Thymus (tissue), 14 donors: Measurements from ENCODE around the gene NTRK3. TPM values are rescaled to one million over a fixed set of nuclear protein-coding genes. Genes with fewer than 3 reads are reported as not detected.
A peak's percentile ranks its signal among the peaks of the same experiment; 100 is the strongest.

ENCODE experiments used
- DNase-seq, 9 donors: peaks; one replicate each; pipeline ENCODE4 v3.0.0-alpha.2; 2013; ENCODE audit warnings: low spot score in 9 of 9, low read depth in 6 of 9, missing footprints in 1 of 9
- H3K27ac ChIP-seq, 2 donors: one replicate each; pipeline ENCODE4 v1.5.1; 2013; ENCODE audit warnings: control low read depth in 1 of 2, low read depth in 1 of 2, low read length in 1 of 2, mild to moderate bottlenecking in 1 of 2, moderate library complexity in 1 of 2
- H3K27me3 ChIP-seq, 2 donors: one replicate each; pipeline ENCODE4 v1.5.1; 2013; ENCODE audit warnings: low read length in 1 of 2; ENCODE audit not compliant: control insufficient read depth in 2 of 2, insufficient read depth in 1 of 2
- H3K36me3 ChIP-seq, 2 donors: one replicate each; pipeline ENCODE4 v1.5.1; 2013; ENCODE audit warnings: low read length in 1 of 2, mild to moderate bottlenecking in 1 of 2, moderate library complexity in 1 of 2; ENCODE audit not compliant: control insufficient read depth in 2 of 2, insufficient read depth in 2 of 2
- H3K4me1 ChIP-seq, 2 donors: one replicate each; pipeline ENCODE4 v1.5.1; 2013; ENCODE audit warnings: low read length in 2 of 2; ENCODE audit not compliant: control insufficient read depth in 2 of 2, insufficient read depth in 2 of 2
- H3K4me3 ChIP-seq, 2 donors: one replicate each; pipeline ENCODE4 v1.5.1; 2013; ENCODE audit warnings: low read length in 2 of 2, control low read depth in 1 of 2, mild to moderate bottlenecking in 1 of 2
- H3K9me3 ChIP-seq, 2 donors: one replicate each; pipeline ENCODE4 v1.5.1; 2013; ENCODE audit warnings: low read length in 1 of 2, mild to moderate bottlenecking in 1 of 2; ENCODE audit not compliant: control insufficient read depth in 2 of 2, insufficient read depth in 1 of 2
- WGBS: extraction: QIAGEN DNeasy Blood & Tissue Kit; methylation state at CpG from one replicate; pipeline ENCODE4 v1.1.7; 2013; 5-methylcytosine and 5-hydroxymethylcytosine counted together
- long read RNA-seq, 10 donors: transcript quantifications; one replicate each; lab custom pipeline, GENCODE V29; 2026
- polyA plus RNA-seq: library from polyadenylated mRNA; stranded (reverse); fragments of 200-250 nt; gene quantifications from one replicate; pipeline ENCODE4 v1.2.3, GENCODE V29; 2013
- total RNA-seq: library from RNA; stranded (reverse); fragments of 120-200 nt; gene quantifications from one replicate; pipeline ENCODE4 v1.2.4, GENCODE V29; 2013
- donor health status: healthy.

Gene NTRK3
- 0.57 TPM for total RNA-seq
- polyA plus RNA-seq = 5.8 TPM
- long read RNA-seq, donor 1 = 0 reads
- long read RNA-seq, donor 2 = 0 reads
- long read RNA-seq, donor 3 = 0 reads
- long read RNA-seq, donor 4 = 0 reads
- long read RNA-seq, donor 5 = 0 reads
- long read RNA-seq, donor 6 = 0 reads
- long read RNA-seq, donor 7 = 0 reads
- long read RNA-seq, donor 8 = 0 reads
- long read RNA-seq, donor 9 = 0 reads
- long read RNA-seq, donor 10 = 0 reads

DNA sequence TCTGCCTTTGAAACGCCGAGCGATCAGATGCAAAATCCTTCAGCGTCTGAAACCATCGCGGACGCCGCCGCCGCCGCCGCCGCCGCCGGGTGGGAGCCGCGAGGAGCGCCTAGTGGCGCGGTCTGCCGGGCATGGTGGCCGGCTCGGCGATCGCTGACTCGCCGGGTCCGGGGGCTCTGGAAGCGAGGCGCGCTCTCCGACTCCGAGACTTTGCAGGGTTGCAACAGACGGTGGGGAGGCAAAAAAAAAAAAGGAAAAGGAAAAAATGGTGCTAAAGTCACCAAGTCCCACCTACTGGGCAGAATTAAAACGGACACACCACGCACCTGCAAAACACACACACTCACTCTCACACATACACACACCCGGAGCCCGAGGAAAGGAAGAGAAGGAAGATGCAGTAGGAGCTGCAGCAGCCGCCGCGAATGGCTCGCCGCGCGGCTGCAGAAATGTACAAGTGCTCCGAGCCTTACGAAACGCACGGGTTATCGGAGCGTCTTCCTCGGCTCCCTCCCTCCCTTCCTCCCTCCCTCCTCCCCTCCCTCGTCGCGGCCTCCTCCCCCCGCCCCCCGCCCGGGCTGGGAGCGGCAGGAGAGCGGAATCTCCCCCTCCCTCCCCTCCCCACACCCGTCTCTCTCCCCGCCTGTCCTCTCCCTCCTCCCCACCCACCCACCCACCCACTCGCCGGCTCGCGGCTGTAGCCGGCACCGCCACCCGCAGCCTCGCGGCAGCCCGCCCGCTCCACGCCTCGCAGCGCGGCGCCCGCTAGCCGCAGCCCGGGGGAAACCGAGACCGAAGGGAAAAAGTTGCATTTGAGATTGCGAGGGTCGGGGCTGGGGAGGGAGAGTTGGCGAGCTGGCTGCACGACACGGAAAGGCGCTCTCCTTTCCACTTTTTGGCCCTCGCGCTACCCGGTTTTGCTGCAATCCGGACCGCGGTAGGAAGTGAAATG is at the start of gene NTRK3:
Gene NTRK3, minus strand, starts transcription at position 461 of the 952 bp plus-strand sequence. CDS start 586 bp downstream, outside the sequence.
- Histone ChIP-seq H3K4me3 (peak within 1 kb of the TSS; percentile 13 to 47), H3K27ac (no peak within 1 kb of the TSS), H3K27me3 (peaks cover 51 to 91% of the 10 kb centered on the region in 2 donors), H3K36me3 (no peaks in the 10 kb centered on the region), H3K9me3 (no peaks in the 10 kb centered on the region), H3K4me1 (peaks cover 0 to 20% of the 10 kb centered on the region in 2 donors)
- under 1% methylated on average over 91 of the region's 95 CpGs for WGBS
- peak in 3 of 9 donors; percentile 21 to 49 (median 34) for DNase-seq

DNA sequence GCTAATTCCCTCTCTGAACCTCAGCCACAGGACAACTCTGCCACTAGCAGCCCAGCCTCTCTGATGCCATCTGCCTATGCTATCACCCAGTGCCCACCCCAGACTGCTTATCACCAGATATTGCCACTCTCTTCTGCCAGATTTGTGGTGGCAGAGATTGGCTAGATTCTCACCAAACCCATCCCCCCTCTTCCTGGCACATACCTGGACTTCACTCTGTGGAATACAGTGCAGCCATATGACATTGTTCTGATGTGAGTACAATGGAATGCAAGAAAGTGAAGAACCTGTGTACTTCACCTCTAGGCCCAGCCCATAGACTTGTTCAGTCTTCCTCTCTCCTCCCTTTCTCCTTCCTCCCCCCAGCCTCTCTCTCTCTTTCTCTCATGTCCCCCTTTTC is 46.9 kb upstream of the NTRK3 start:
- H3K4me3 ChIP-seq = no peak overlapping the region
- no peaks in the 10 kb centered on the region for H3K9me3 ChIP-seq
- H3K27ac ChIP-seq = no peak overlapping the region
- H3K27me3 ChIP-seq = peaks cover 0 to 2% of the 10 kb centered on the region in 2 donors
- no peak for DNase-seq
- H3K36me3 ChIP-seq = no peaks in the 10 kb centered on the region
- H3K4me1 ChIP-seq = no peaks in the 10 kb centered on the region

DNA sequence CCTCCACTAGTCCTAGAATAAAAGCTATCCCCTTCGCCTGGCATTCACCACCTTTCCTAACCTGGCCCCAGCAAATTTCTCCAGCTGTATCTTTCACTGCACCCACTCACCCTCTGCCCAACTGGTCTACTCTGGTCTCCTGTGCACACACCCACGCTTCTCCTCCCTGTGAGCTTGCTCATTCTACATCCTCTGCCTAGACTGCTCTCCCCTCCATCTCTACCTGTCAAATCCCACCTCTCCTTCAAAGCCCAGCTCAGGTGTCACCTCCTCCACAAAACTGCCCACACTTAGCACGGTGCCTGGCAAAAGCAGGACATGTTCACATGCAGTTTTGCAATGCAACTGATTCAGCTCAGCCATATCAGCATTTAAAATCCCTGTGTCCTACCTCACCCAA is 45.8 kb upstream of the NTRK3 start:
- no peak for DNase-seq
- H3K4me3 ChIP-seq = no peak overlapping the region
- WGBS = 91% methylated on average over 3 of the region's 3 CpGs
- no peaks in the 10 kb centered on the region for H3K36me3 ChIP-seq
- H3K9me3 ChIP-seq = no peaks in the 10 kb centered on the region
- peaks cover 0 to 2% of the 10 kb centered on the region in 2 donors for H3K27me3 ChIP-seq
- no peaks in the 10 kb centered on the region for H3K4me1 ChIP-seq
- no peak overlapping the region for H3K27ac ChIP-seq

DNA sequence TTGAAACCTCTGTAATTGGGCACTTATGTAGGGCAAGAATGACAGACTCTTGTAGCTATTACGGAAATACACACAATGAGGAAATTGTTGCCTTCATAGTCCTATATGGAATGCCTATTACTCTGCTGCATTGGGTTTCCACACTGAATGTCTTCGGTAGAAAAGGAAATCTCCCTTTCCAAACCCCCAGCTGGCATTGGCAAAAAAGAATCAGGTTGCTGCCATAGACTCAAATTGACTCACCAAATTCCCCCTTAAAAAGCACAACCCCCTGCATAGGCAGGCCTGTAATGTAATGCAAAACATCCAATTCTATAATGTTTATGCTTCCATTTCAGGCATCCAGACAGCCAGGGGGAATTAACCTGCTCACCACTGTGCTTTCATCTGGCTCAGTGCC is 44.8 kb upstream of the NTRK3 start:
- peaks cover 0 to 2% of the 10 kb centered on the region in 2 donors for H3K27me3 ChIP-seq
- no peak overlapping the region for H3K27ac ChIP-seq
- no peaks in the 10 kb centered on the region for H3K36me3 ChIP-seq
- no peak overlapping the region for H3K4me3 ChIP-seq
- H3K9me3 ChIP-seq = no peaks in the 10 kb centered on the region
- H3K4me1 ChIP-seq = no peaks in the 10 kb centered on the region
- DNase-seq = no peak
- WGBS = 86% methylated on average over 2 of the region's 2 CpGs

DNA sequence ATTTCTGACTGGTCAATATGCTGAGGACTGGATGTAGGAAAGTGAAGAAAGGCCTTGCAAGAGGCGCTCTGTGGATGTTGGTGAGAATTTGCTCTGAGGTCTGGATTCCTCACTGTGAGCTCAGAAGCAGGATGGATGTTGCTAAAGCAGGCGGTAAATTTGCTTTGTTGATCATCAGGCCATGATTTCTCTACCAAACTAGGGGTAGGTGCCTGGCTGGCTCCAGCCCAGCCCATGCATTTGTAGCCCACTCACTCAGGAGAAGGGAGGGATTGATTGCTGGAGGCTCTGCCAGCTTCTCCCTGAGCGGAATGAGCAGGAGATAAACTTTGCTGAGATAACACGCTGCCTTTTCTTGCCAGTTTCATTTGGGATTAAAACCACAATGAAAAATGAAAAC is 44.3 kb upstream of the NTRK3 start:
- Histone ChIP-seq H3K9me3 (no peaks in the 10 kb centered on the region), H3K27ac (no peak overlapping the region), H3K4me1 (no peaks in the 10 kb centered on the region), H3K4me3 (no peak overlapping the region), H3K27me3 (peaks cover 0 to 2% of the 10 kb centered on the region in 2 donors), H3K36me3 (no peaks in the 10 kb centered on the region)
- DNase-seq = no peak
- 94% methylated on average over 4 of the region's 4 CpGs for WGBS

DNA sequence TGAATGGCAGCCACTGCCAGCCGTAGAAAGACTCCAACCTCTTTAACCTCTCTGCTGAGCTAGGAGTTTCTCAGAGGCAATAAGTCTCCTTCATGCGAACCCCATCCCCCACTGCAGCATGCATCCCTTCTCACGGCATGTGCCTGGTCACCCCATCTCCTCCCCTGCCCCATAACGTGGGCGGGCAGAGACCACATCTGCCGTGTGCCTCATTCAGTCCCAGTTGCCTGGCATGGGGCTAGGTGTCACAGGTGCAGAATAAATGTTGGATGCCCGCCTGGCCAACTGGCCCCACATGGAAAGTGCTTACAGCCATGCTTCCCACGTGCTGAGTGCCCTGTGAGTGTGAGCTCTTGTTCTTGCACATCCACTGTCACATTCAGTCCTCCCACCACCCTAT is 43.5 kb upstream of the NTRK3 start:
- no peak for DNase-seq
- Histone ChIP-seq H3K27ac (no peak overlapping the region), H3K9me3 (no peaks in the 10 kb centered on the region), H3K4me3 (no peak overlapping the region), H3K36me3 (no peaks in the 10 kb centered on the region), H3K4me1 (no peaks in the 10 kb centered on the region), H3K27me3 (peaks cover 0 to 2% of the 10 kb centered on the region in 2 donors)
- 65% methylated on average over 8 of the region's 8 CpGs for WGBS

DNA sequence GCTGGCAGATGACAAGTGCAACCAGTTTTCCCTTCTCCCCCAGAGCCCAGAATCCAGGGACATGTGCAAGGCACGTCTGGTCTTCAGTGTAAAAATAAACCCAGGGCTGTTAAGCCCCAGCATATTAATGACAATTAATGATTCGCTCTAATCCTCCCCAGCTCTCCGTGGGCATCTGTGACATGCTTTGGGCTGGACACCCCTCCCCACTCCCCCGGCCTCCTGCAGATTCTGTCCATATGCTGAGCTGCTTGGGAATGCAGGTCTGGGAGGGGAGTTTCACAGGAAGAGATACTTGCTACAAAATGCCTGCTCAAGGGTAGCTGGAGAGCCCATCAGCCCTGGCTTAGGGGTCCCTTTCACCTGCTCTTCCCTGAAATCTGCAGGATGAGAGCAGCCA is 43.0 kb upstream of the NTRK3 start:
- H3K27ac ChIP-seq = no peak overlapping the region
- H3K4me3 ChIP-seq = no peak overlapping the region
- WGBS = 57% methylated on average over 4 of the region's 4 CpGs
- no peaks in the 10 kb centered on the region for H3K4me1 ChIP-seq
- H3K36me3 ChIP-seq = no peaks in the 10 kb centered on the region
- H3K9me3 ChIP-seq = no peaks in the 10 kb centered on the region
- DNase-seq = no peak
- H3K27me3 ChIP-seq = peaks cover 0 to 2% of the 10 kb centered on the region in 2 donors

DNA sequence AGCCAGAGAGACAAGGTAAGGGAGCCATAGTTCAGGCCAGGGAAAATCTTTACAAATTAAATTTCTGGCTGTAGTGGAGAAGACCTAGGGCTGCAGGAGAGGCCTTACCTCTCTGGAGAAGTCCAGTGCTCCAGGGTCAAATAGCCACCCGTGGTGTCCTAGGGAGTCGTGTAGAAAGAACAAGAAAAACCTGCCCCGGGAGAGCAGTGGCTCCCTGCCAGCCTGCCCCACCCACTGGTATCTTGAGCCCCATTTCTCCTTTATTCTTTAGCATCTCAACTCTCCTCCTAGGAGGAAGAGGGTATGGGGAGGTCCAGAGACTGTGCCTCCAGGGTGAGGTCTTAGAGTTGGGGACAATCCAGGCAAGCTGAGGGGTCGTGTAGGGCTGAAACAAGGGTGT is 32.1 kb upstream of the NTRK3 start:
- no peak for DNase-seq
- H3K27ac ChIP-seq = no peak overlapping the region
- WGBS = 61% methylated on average over 4 of the region's 4 CpGs
- H3K27me3 ChIP-seq = peaks cover 2 to 20% of the 10 kb centered on the region in 2 donors
- no peaks in the 10 kb centered on the region for H3K4me1 ChIP-seq
- no peak overlapping the region for H3K4me3 ChIP-seq
- no peaks in the 10 kb centered on the region for H3K36me3 ChIP-seq
- no peaks in the 10 kb centered on the region for H3K9me3 ChIP-seq

DNA sequence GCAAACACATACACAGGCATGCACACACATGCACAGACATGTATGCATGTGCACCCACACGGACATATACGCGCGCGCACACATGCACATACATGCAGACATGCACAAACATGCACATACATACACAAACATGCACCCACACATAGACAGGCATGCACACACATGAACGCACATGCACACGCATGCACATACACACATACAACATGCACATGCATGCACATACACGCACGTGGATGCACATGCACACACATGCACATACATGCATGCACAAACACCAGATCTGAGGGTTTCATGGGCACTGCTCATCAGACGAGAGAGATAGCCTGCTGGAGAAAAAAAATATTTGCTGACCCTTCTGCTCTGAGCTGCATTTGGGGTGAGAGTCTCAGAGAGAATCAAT is 31.7 kb upstream of the NTRK3 start:
- Histone ChIP-seq H3K27me3 (peaks cover 2 to 24% of the 10 kb centered on the region in 2 donors), H3K36me3 (no peaks in the 10 kb centered on the region), H3K9me3 (no peaks in the 10 kb centered on the region), H3K4me1 (no peaks in the 10 kb centered on the region), H3K4me3 (no peak overlapping the region), H3K27ac (no peak overlapping the region)
- no peak for DNase-seq
- 94% methylated on average over 10 of the region's 10 CpGs for WGBS
